ENCODE measurements around the gene ARL17A.
"Not testable (repeated sequence)": the region's sequence is repeated elsewhere in the genome, so short reads cannot be mapped to it uniquely, and the experiment has no call there.

Gene ARL17A

GRCh38 chr17:46579083-46580075 lies at the start of gene ARL17A:
Gene ARL17A, minus strand, starts transcription at chr17:46579691. Its CDS starts 3,369 bp downstream, at chr17:46576322.
- DNase-seq (ENCODE audit: low spot score) = not testable (repeated sequence)

- DNase-seq (ENCODE audit: low spot score) = not testable (repeated sequence)
Observed at GRCh38 chr17:46628753-46629436, 49.4 kb upstream of the ARL17A start.

GRCh38 chr17:46627452-46627851 lies 48.0 kb upstream of the ARL17A start:
- not testable (repeated sequence) for DNase-seq (ENCODE audit: low spot score)

GRCh38 chr17:46624726-46625125 lies 45.2 kb upstream of the ARL17A start:
- not testable (repeated sequence) for DNase-seq (ENCODE audit: low spot score)

- not testable (repeated sequence) for DNase-seq (ENCODE audit: low spot score)
Observed at GRCh38 chr17:46623790-46624189, 44.3 kb upstream of the ARL17A start.

GRCh38 chr17:46618975-46619374 lies 39.5 kb upstream of the ARL17A start:
- DNase-seq (ENCODE audit: low spot score) = not testable (repeated sequence)

GRCh38 chr17:46617121-46617520 lies 37.6 kb upstream of the ARL17A start:
- not testable (repeated sequence) for DNase-seq (ENCODE audit: low spot score)

- DNase-seq (ENCODE audit: low spot score) = not testable (repeated sequence)
Observed at GRCh38 chr17:46613876-46614275, 34.4 kb upstream of the ARL17A start.

- DNase-seq (ENCODE audit: low spot score) = not testable (repeated sequence)
Observed at GRCh38 chr17:46611304-46611703, 31.8 kb upstream of the ARL17A start.

GRCh38 chr17:46603125-46603524 lies 23.6 kb upstream of the ARL17A start:
- DNase-seq (ENCODE audit: low spot score) = not testable (repeated sequence)

GRCh38 chr17:46600767-46601166 lies 21.3 kb upstream of the ARL17A start:
- DNase-seq (ENCODE audit: low spot score) = not testable (repeated sequence)

GRCh38 chr17:46598344-46598931 lies 18.9 kb upstream of the ARL17A start:
- not testable (repeated sequence) for DNase-seq (ENCODE audit: low spot score)

- DNase-seq (ENCODE audit: low spot score) = not testable (repeated sequence)
Observed at GRCh38 chr17:46591332-46591731, 11.8 kb upstream of the ARL17A start.

GRCh38 chr17:46590157-46591146 lies 11.0 kb upstream of the ARL17A start, which contains the start of gene NSF:
Gene NSF, plus strand, starts transcription at chr17:46590669. Its CDS starts 107 bp downstream, at chr17:46590776.
- not testable (repeated sequence) for DNase-seq (ENCODE audit: low spot score)

- not testable (repeated sequence) for DNase-seq (ENCODE audit: low spot score)
Observed at GRCh38 chr17:46585444-46585843, 6.0 kb upstream of the ARL17A start.

- DNase-seq (ENCODE audit: low spot score) = not testable (repeated sequence)
Observed at GRCh38 chr17:46580082-46580481, 591 bp upstream of the ARL17A start.

- DNase-seq (ENCODE audit: low spot score) = not testable (repeated sequence)
Observed at GRCh38 chr17:46571796-46572195, 7.7 kb downstream of the ARL17A start.

GRCh38 chr17:46566980-46567379 lies 12.5 kb downstream of the ARL17A start:
- DNase-seq (ENCODE audit: low spot score) = not testable (repeated sequence)

- DNase-seq (ENCODE audit: low spot score) = not testable (repeated sequence)
Observed at GRCh38 chr17:46566284-46566683, 13.2 kb downstream of the ARL17A start.

- DNase-seq (ENCODE audit: low spot score) = not testable (repeated sequence)
Observed at GRCh38 chr17:46560048-46560447, 19.4 kb downstream of the ARL17A start.

- not testable (repeated sequence) for DNase-seq (ENCODE audit: low spot score)
Observed at GRCh38 chr17:46559155-46559554, 20.3 kb downstream of the ARL17A start.
